IPS DF 4.7 (cell line): Measurements from ENCODE around the gene ARHGEF39.
"Not testable (repeated sequence)": the region's sequence is repeated elsewhere in the genome, so short reads cannot be mapped to it uniquely, and the experiment has no call there.

ENCODE experiments used
- DNase-seq: peaks from one replicate; pipeline ENCODE4 v3.0.0-alpha.2; 2013; ENCODE audit warnings: low spot score; ENCODE audit errors: extremely low read depth

ARHGEF39 gene

GRCh38 chr9:35651956-35652828 is 12.8 kb downstream of the ARHGEF39 start:
- no peak for DNase-seq

- no peak for DNase-seq
Observed at GRCh38 chr9:35650341-35651158, 14.4 kb downstream of the ARHGEF39 start, which contains the start of gene SIT1. TSS of gene SIT1 (minus strand) at chr9:35650931. CDS start at chr9:35650853, 78 bp downstream.

GRCh38 chr9:35649431-35650340 is 15.3 kb downstream of the ARHGEF39 start:
- DNase-seq = no peak

GRCh38 chr9:35646533-35647265 is 18.3 kb downstream of the ARHGEF39 start:
- DNase-seq = no peak

GRCh38 chr9:35646153-35646532 is 18.9 kb downstream of the ARHGEF39 start:
- no peak for DNase-seq

- DNase-seq = not testable (repeated sequence)
Observed at GRCh38 chr9:35645736-35646135, 19.3 kb downstream of the ARHGEF39 start.

GRCh38 chr9:35643046-35643445 is 21.9 kb downstream of the ARHGEF39 start:
- no peak for DNase-seq

GRCh38 chr9:35641478-35641877 is 23.5 kb downstream of the ARHGEF39 start:
- not testable (repeated sequence) for DNase-seq

- not testable (repeated sequence) for DNase-seq
Observed at GRCh38 chr9:35640431-35640830, 24.6 kb downstream of the ARHGEF39 start.

GRCh38 chr9:35639631-35640030 is 25.4 kb downstream of the ARHGEF39 start:
- no peak for DNase-seq

GRCh38 chr9:35639225-35639624 is 25.8 kb downstream of the ARHGEF39 start:
- DNase-seq = not testable (repeated sequence)

GRCh38 chr9:35638751-35639150 is 26.2 kb downstream of the ARHGEF39 start:
- not testable (repeated sequence) for DNase-seq

GRCh38 chr9:35637427-35637955 is 27.5 kb downstream of the ARHGEF39 start:
- not testable (repeated sequence) for DNase-seq

GRCh38 chr9:35636877-35637246 is 28.1 kb downstream of the ARHGEF39 start:
- not testable (repeated sequence) for DNase-seq

- DNase-seq = no peak
Observed at GRCh38 chr9:35636135-35636876, 28.7 kb downstream of the ARHGEF39 start.

- DNase-seq = no peak
Observed at GRCh38 chr9:35635730-35636129, 29.3 kb downstream of the ARHGEF39 start.

- DNase-seq = no peak
Observed at GRCh38 chr9:35629597-35629996, 35.4 kb downstream of the ARHGEF39 start.

- no peak for DNase-seq
Observed at GRCh38 chr9:35628389-35628991, 36.5 kb downstream of the ARHGEF39 start.

GRCh38 chr9:35627575-35627974 is 37.4 kb downstream of the ARHGEF39 start:
- DNase-seq = no peak
